GM18505 (cell line): ENCODE results near the gene TNRC6C.

Source experiments
- ATAC-seq: cut with Tn5 transposase; IDR thresholded peaks from one replicate; pipeline ENCODE4 v1.9.1; 2021; ENCODE audit not compliant: unreplicated experiment
- POLR2A ChIP-seq: IDR thresholded peaks from 4 replicates; pipeline ENCODE4 v1.6.1; 2011; ENCODE audit warnings: borderline replicate concordance; ENCODE audit not compliant: insufficient read depth, insufficient read length; ENCODE audit errors: extremely low read depth

TNRC6C gene

GRCh38 chr17:78041386-78042179, 83.1 kb downstream of the TNRC6C start:
- TF ChIP-seq POLR2A: no peak
- no peak for ATAC-seq

GRCh38 chr17:78042542-78042941, 84.0 kb downstream of the TNRC6C start:
- TF ChIP-seq POLR2A: no peak
- no peak for ATAC-seq

GRCh38 chr17:78043031-78043430, 84.5 kb downstream of the TNRC6C start:
- TF ChIP-seq POLR2A: no peak
- no peak for ATAC-seq

GRCh38 chr17:78044280-78044835, 85.9 kb downstream of the TNRC6C start:
- TF ChIP-seq POLR2A: no peak
- no peak for ATAC-seq

GRCh38 chr17:78045316-78045715, 86.8 kb downstream of the TNRC6C start:
- TF ChIP-seq POLR2A: no peak
- ATAC-seq: no peak

GRCh38 chr17:78046923-78047322, 88.4 kb downstream of the TNRC6C start:
- ATAC-seq: no peak
- TF ChIP-seq POLR2A: no peak

- no peak for ATAC-seq
- TF ChIP-seq POLR2A: no peak
These were observed 90.1 kb downstream of the TNRC6C start for GRCh38 chr17:78048346-78049292.

GRCh38 chr17:78049609-78050008, 91.1 kb downstream of the TNRC6C start:
- ATAC-seq: no peak
- no peak for TF ChIP-seq POLR2A

- no peak for TF ChIP-seq POLR2A
These were observed 92.9 kb downstream of the TNRC6C start for GRCh38 chr17:78051186-78051972.

GRCh38 chr17:78053777-78054468, 95.4 kb downstream of the TNRC6C start:
- TF ChIP-seq POLR2A: no peak
- ATAC-seq: no peak

More at GRCh38 chr17:78051186-78051972, 92.9 kb downstream of the TNRC6C start:
- no peak for ATAC-seq

GRCh38 chr17:78057113-78057740, 98.7 kb downstream of the TNRC6C start:
- TF ChIP-seq POLR2A: no peak
- no peak for ATAC-seq

GRCh38 chr17:78058001-78058400, 99.5 kb downstream of the TNRC6C start:
- no peak for ATAC-seq
- TF ChIP-seq POLR2A: no peak
